ENCODE data around the gene IL4I1. TPM values are rescaled to one million over a fixed set of nuclear protein-coding genes. Genes with fewer than 3 reads are reported as not detected.
A peak's percentile ranks its signal among the peaks of the same experiment; 100 is the strongest.
"Not testable (repeated sequence)": the region's sequence is repeated elsewhere in the genome, so short reads cannot be mapped to it uniquely, and the experiment has no call there.

Gene IL4I1, protein sequence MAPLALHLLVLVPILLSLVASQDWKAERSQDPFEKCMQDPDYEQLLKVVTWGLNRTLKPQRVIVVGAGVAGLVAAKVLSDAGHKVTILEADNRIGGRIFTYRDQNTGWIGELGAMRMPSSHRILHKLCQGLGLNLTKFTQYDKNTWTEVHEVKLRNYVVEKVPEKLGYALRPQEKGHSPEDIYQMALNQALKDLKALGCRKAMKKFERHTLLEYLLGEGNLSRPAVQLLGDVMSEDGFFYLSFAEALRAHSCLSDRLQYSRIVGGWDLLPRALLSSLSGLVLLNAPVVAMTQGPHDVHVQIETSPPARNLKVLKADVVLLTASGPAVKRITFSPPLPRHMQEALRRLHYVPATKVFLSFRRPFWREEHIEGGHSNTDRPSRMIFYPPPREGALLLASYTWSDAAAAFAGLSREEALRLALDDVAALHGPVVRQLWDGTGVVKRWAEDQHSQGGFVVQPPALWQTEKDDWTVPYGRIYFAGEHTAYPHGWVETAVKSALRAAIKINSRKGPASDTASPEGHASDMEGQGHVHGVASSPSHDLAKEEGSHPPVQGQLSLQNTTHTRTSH
- 1 to 10 TPM; 3.2 to 7.2 (median 3.9) TPM for polyA plus RNA-seq (ENCODE audit: insufficient read length in 3 of 3)
- long read RNA-seq, donor 1, partial matches to known transcripts, result 0 of 1 reads
- long read RNA-seq, donor 1, other reads (novel, unspliced or antisense), result 0 of 1 reads
- long read RNA-seq, donor 2, partial matches to known transcripts, result 0 of 1 reads
- long read RNA-seq, donor 2, other reads (novel, unspliced or antisense), result 0 of 1 reads
- long read RNA-seq, donor 3, partial matches to known transcripts, result 0 of 1 reads
- long read RNA-seq, donor 3, other reads (novel, unspliced or antisense), result 0 of 1 reads
- long read RNA-seq, donor 4, partial matches to known transcripts, result 0 of 1 reads
- long read RNA-seq, donor 4, other reads (novel, unspliced or antisense), result 0 of 1 reads
- long read RNA-seq, donor 5, partial matches to known transcripts, result 0 of 1 reads
- long read RNA-seq, donor 5, other reads (novel, unspliced or antisense), result 0 of 1 reads
- long read RNA-seq, donor 6, result 0 reads
- long read RNA-seq, donor 7, result 0 reads
- long read RNA-seq, donor 8, result 0 reads
- long read RNA-seq, donor 9, result 0 reads
- long read RNA-seq, donor 10, result 0 reads
- long read RNA-seq, donor 11, partial matches to known transcripts, result 0 of 1 reads
- long read RNA-seq, donor 11, other reads (novel, unspliced or antisense), result 0 of 1 reads
- long read RNA-seq, donor 12, result 0 reads
- long read RNA-seq, donor 13, partial matches to known transcripts, result 0 of 2 reads
- long read RNA-seq, donor 13, other reads (novel, unspliced or antisense), result 0 of 2 reads
- long read RNA-seq, donor 14, result 0 reads
- long read RNA-seq, donor 15, result 0 reads
- long read RNA-seq, donor 16, partial matches to known transcripts, result 104 of 107 reads
- long read RNA-seq, donor 16, other reads (novel, unspliced or antisense), result 0 of 107 reads

GRCh38 chr19:49896863-49897621 is at the start of gene IL4I1:
IL4I1 (minus strand) TSS chr19:49896887; CDS start chr19:49896160, 727 bp downstream.
- peak in 1 of 11 donors; percentile 37 for DNase-seq (ENCODE audit: extremely low read depth in 1 of 11, low read depth in 9 of 11, low spot score in 4 of 11)

GRCh38 chr19:49946415-49946814 is 49.7 kb upstream of the IL4I1 start:
- no peak for DNase-seq (ENCODE audit: extremely low read depth in 1 of 11, low read depth in 9 of 11, low spot score in 4 of 11)

GRCh38 chr19:49944567-49944966 is 47.9 kb upstream of the IL4I1 start:
- DNase-seq (ENCODE audit: extremely low read depth in 1 of 11, low read depth in 9 of 11, low spot score in 4 of 11), result not testable (repeated sequence)

DNA sequence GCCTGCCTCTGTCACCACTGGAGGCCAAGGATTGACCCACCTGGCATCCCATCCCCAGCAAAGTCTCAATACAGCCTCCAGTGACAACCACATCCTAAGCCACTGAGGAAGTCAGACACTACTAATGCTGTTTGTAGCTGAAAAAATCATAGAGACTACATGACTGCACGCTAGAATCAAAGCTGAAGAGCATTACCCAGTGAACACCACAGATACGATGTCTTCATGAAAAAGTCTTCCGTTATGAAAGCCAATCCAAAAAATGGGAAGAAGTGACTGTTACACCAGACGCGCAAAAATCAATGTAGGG is 43.8 kb upstream of the IL4I1 start:
- DNase-seq (ENCODE audit: extremely low read depth in 1 of 11, low read depth in 9 of 11, low spot score in 4 of 11), result no peak

DNA sequence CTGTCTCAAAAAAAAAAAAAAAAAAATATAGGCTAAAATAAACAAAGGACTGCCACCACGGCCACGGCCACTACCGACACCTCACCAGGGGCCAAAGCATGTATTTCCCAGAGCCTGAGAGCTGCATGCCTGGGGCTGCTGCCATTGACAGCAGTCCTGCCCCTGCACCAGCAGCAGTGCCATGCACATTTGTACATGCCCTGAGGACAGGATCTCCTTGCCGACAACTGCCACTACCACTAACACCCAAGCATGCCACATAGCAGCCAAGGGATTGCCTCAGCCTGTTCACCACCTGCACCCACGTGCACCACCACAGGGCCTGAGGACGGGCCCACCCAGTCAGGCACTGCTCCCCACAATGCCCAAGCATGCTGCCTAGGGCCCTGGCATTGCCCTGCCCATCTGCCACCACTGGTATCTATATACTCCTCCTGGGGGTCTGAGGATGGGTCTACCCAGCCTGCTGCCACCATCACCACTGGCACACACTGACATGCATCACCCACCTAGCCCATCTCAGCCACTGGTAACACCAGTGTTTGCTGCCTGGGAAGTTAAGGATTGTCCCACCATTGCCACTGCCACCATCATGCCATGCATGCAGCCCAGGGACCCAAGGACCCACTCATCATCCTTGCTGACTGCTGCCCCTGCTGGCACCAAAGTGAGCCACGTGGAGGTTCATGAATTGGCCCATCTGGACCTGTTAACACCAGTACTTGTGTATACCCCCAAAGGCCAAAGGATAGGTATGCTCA is 43.2 kb upstream of the IL4I1 start:
- no peak for DNase-seq (ENCODE audit: extremely low read depth in 1 of 11, low read depth in 9 of 11, low spot score in 4 of 11)

- DNase-seq (ENCODE audit: extremely low read depth in 1 of 11, low read depth in 9 of 11, low spot score in 4 of 11), result no peak
Measured at GRCh38 chr19:49938662-49939061, 42.0 kb upstream of the IL4I1 start.

GRCh38 chr19:49937750-49938381 is 41.2 kb upstream of the IL4I1 start:
- peak in 8 of 11 donors; percentile 51 to 79 (median 69) for DNase-seq (ENCODE audit: extremely low read depth in 1 of 11, low read depth in 9 of 11, low spot score in 4 of 11)

GRCh38 chr19:49936549-49936948 is 39.9 kb upstream of the IL4I1 start:
- DNase-seq (ENCODE audit: extremely low read depth in 1 of 11, low read depth in 9 of 11, low spot score in 4 of 11), result no peak

DNA sequence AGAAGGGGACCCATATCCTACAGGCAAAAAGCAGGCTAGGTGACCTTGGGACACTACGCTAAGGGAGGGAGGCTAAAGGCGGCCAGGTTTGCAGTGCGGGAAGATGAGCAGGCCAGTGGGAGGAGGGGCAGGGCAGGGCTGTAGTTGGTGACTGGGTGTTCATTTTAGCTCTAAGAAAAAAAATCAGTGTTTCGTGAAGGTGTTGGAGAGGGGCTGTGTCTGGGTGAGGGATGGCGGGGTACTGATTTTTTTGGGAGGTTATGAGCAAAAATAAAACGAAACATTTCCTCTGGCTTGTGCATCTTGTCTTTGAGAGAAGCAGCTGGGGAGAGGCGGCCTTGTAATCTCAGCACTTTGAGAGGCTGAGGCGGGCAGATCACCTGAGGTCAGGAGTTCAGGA is 37.0 kb upstream of the IL4I1 start:
- DNase-seq (ENCODE audit: extremely low read depth in 1 of 11, low read depth in 9 of 11, low spot score in 4 of 11), result no peak

DNA sequence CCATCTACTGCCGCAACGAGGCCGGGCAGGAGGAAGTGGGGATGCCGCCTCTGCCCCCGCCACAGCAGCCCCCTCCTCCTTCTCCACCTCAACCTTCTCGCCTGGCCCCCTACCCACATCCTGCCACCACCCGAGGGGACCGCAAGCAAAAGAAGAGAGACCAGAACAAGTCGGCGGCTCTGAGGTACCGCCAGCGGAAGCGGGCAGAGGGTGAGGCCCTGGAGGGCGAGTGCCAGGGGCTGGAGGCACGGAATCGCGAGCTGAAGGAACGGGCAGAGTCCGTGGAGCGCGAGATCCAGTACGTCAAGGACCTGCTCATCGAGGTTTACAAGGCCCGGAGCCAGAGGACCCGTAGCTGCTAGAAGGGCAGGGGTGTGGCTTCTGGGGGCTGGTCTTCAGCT is 36.0 kb upstream of the IL4I1 start:
- no peak for DNase-seq (ENCODE audit: extremely low read depth in 1 of 11, low read depth in 9 of 11, low spot score in 4 of 11)

DNA sequence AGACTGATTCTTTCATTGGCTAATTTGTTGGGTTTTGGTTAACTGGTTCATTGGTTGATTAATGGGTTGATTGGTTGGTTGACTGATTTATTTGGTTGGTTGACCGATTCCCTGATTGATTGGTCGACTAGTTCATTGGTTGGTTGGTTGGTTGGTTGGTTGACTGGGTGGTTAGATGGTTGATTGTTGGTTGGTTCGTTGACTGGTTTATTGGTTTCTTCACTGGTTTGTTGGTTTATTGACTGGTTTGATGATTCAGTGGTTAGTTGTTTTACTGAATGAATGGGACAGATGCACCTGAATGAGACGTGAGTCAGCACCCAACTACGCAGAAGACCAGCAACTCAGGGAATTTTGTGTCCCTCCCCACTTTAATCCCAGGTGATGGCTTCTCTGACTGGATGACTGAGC is 35.4 kb upstream of the IL4I1 start:
- DNase-seq (ENCODE audit: extremely low read depth in 1 of 11, low read depth in 9 of 11, low spot score in 4 of 11), result no peak

DNA sequence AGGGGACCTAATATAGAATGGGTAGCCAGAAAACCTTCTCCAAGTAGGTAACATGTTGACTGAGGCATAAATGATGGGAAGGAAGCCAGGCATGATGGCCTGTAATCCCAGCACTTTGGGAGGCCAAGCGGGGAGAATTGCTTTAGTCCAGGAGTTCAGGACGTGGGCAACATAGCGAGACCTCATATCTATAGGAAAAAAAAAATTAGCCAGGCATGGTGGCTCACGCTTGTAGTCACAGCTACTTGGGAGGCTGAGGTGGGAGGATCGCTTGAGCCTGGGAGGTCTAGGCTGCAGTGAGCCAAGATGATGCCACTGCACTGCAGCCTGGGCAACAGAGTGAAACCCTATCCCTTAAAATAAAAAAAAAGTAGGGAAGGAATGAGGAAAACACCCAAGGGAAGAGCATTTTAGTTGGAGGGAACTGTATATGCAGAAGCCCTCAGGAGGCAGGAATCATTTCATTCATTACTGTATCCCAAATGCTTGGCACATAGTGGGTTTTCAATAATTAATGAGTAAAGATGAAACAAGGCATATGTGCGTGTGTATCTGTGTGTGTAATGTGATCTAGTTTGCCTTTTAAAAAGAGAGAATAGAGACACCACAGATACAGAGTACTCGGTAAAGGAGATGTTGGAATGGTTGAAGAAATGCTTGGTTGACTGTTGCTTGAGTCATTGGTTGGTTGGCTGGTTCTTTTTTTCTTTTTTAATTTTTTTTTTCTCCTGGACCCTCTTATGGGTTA is 34.8 kb upstream of the IL4I1 start:
- DNase-seq (ENCODE audit: extremely low read depth in 1 of 11, low read depth in 9 of 11, low spot score in 4 of 11), result no peak

GRCh38 chr19:49930483-49931011 is 33.9 kb upstream of the IL4I1 start:
- DNase-seq (ENCODE audit: extremely low read depth in 1 of 11, low read depth in 9 of 11, low spot score in 4 of 11), result no peak

DNA sequence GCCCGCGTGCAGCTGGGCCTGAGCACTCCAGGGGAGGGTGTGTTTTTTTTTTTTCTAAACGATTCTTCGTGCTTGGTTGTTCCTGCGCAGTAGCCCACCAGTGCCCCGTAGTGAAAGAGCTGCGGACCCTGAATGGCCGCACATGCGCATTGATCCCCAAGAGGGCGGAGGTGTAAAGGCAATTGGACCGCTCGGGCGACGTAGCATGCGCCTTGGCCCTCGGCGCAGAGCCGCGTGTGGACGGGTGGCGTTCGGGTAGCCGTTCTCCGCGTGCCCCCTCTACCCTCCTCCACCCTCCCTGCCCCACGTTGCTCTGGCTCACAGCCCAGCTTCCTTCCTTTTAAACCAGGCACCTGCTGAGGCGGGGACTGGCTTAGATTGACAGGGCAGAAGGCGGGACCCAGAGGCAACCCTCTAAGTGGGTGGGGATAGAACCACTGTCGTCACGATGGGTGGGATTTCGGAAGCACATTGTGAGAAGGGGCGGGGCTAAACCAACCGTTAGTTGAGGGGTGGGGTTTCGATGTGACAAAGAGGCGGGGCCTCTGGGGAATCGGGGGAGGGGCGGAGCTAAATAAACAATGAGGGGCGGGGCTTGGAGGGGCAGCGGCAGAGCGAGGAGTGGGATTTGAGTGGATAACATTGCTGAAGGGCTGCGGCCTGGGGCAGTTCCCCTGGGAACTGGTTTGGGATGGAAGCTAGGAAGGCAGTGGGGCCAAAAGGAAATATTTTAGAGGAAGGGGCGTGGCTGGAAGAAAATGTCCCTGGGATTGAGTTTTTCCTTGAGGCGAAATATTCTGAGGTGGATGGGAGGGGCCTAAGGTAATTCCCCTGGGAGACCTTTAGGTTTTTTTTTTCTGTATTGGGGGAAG is 33.2 kb upstream of the IL4I1 start:
- peak; percentile 81 to 94 (median 89) for DNase-seq (ENCODE audit: extremely low read depth in 1 of 11, low read depth in 9 of 11, low spot score in 4 of 11)

DNA sequence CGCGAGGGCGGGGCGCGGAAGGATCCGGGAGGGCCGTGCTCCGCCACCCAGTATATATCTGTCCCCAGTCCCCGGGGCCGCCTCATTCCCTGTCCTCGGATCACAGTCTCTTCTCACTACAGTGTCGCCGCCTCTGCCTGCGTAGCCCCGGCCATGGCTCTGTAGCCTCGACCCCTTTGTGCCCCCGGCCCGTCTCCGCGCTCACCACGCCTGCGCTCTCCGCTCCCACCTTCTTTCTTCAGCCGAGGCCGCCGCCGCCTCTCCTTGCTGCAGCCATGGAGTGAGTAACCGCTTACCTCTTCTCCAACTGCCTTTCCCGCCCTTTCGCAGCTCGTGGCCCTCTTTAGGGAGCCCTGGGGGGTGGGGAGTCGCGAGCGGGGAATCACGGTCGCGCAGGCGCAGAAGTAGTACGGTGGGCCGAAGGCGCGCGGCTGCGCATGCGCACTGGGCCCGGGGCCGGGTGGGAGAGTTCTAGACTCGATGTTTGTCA is 32.5 kb upstream of the IL4I1 start, which contains the start of the genes ATF5 and NUP62:
Gene ATF5, plus strand, starts transcription at position 85 of the 490 bp plus-strand sequence. CDS start 1,646 bp downstream, outside the sequence.
Gene NUP62, minus strand, starts transcription at position 384 of the 490 bp plus-strand sequence. CDS start 19,697 bp downstream, outside the sequence.
- peak in 8 of 11 donors; percentile 31 to 87 (median 86) for DNase-seq (ENCODE audit: extremely low read depth in 1 of 11, low read depth in 9 of 11, low spot score in 4 of 11)
